Cardiac muscle cell (in vitro differentiated cells and primary cell): Measurements from ENCODE around the gene RALY. TPM values are rescaled to one million over a fixed set of nuclear protein-coding genes. Genes with fewer than 3 reads are reported as not detected.

ENCODE experiments used
- DNase-seq, 2 donors: peaks; one replicate each; pipeline versions ENCODE4 v3.0.0 to v3.0.0-alpha.2; 2010 to 2017; ENCODE audit warnings: low read depth in 1 of 2, low spot score in 1 of 2
- H3K27ac ChIP-seq: fragments of 200-600 bp; sonication (generic); 2 replicates; pipeline ENCODE4 v1.5.1; 2016
- H3K27me3 ChIP-seq: fragments of 200-600 bp; sonication (generic); 2 replicates; pipeline ENCODE4 v1.6.0; 2016; ENCODE audit warnings: control low read depth
- H3K36me3 ChIP-seq: fragments of 200-600 bp; sonication (generic); 2 replicates; pipeline ENCODE4 v1.5.1; 2016; ENCODE audit warnings: control low read depth
- H3K4me1 ChIP-seq: fragments of 200-600 bp; sonication (generic); 2 replicates; pipeline ENCODE4 v1.8.1; 2017; ENCODE audit warnings: low read depth, mild to moderate bottlenecking, mixed run types
- H3K4me3 ChIP-seq: fragments of 200-600 bp; sonication (generic); 2 replicates; pipeline ENCODE4 v1.5.1; 2016; ENCODE audit warnings: mild to moderate bottlenecking
- H3K9me3 ChIP-seq: fragments of 200-600 bp; sonication (generic); 2 replicates; pipeline ENCODE4 v1.5.1; 2017; ENCODE audit warnings: low read depth, mild to moderate bottlenecking, control low read depth
- polyA plus RNA-seq: library from polyadenylated mRNA; unstranded; fragments of >200 nt; fragmentation: Nextera tagmentation; extraction: Ambion mirVana; gene quantifications from 2 replicates; pipeline ENCODE4 v1.2.1, GENCODE V29; 2016
- total RNA-seq: library from RNA; depleted of rRNA; stranded (reverse); fragments of >200 nt; gene quantifications from 2 replicates; pipeline ENCODE4 v1.2.3, GENCODE V29; 2016
- TF ChIP-seq, protein P1 (sequence below): IDR thresholded peaks from 2 replicates; pipeline ENCODE4 v1.5.1; 2012; ENCODE audit warnings: low read depth, mild to moderate bottlenecking, low read length

The RALY gene
- total and polyA plus RNA-seq, 2 experiments from 2014 or later, result 241 to 308 TPM

DNA sequence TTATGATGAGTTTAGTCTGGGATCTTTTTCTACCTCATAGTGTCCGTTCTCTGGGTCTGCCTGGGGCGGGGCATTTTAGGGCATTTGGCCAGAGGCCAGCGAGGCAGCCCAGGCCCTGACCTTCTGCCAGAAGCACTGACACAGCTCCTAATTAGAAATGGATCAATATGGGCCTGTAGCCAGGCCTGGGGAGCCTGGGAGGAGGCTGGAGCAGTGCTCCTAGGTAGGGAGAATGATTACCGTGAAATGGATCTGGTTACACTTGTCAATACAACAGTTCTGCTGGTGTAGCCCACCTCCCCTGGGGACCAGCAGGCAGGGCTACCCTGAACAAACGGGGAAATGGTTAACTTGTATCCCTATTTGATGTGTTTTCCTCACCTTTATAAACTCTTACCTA lies 23.0 kb downstream of the RALY start:
- TF ChIP-seq, protein P1, sequence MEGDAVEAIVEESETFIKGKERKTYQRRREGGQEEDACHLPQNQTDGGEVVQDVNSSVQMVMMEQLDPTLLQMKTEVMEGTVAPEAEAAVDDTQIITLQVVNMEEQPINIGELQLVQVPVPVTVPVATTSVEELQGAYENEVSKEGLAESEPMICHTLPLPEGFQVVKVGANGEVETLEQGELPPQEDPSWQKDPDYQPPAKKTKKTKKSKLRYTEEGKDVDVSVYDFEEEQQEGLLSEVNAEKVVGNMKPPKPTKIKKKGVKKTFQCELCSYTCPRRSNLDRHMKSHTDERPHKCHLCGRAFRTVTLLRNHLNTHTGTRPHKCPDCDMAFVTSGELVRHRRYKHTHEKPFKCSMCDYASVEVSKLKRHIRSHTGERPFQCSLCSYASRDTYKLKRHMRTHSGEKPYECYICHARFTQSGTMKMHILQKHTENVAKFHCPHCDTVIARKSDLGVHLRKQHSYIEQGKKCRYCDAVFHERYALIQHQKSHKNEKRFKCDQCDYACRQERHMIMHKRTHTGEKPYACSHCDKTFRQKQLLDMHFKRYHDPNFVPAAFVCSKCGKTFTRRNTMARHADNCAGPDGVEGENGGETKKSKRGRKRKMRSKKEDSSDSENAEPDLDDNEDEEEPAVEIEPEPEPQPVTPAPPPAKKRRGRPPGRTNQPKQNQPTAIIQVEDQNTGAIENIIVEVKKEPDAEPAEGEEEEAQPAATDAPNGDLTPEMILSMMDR, result no peak
- Histone ChIP-seq H3K9me3 (no peaks in the 10 kb centered on the region), H3K27me3 (no peaks in the 10 kb centered on the region), H3K4me1 (peaks cover 15% of the 10 kb centered on the region), H3K36me3 (no peaks in the 10 kb centered on the region), H3K4me3 (no peak overlapping the region), H3K27ac (no peak overlapping the region)
- no peak for DNase-seq

DNA sequence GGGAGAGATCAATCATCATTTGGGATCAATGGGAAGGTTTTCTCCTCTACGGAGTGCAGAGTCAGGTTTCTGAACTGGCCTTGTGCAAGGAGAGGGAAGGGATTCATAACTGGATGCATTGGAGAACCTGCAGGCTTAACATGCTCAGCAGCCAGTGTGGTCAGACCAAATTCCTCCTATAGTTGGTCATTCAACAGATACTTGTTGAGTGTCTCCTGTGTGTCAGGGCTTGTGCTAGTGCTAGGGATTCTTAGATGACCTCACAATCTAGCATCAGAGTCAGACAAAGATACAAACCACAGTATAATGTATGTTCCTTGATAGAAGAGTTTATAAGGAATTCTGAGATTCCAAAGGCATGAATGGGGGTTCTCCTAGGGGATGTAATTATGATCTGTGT lies 23.9 kb downstream of the RALY start:
- Histone ChIP-seq H3K4me1 (peaks cover 15% of the 10 kb centered on the region), H3K27me3 (no peaks in the 10 kb centered on the region), H3K27ac (no peak overlapping the region), H3K36me3 (no peaks in the 10 kb centered on the region), H3K9me3 (no peaks in the 10 kb centered on the region), H3K4me3 (no peak overlapping the region)
- peak in 1 of 2 donors; percentile 47 for DNase-seq
- TF ChIP-seq, protein P1, result no peak

DNA sequence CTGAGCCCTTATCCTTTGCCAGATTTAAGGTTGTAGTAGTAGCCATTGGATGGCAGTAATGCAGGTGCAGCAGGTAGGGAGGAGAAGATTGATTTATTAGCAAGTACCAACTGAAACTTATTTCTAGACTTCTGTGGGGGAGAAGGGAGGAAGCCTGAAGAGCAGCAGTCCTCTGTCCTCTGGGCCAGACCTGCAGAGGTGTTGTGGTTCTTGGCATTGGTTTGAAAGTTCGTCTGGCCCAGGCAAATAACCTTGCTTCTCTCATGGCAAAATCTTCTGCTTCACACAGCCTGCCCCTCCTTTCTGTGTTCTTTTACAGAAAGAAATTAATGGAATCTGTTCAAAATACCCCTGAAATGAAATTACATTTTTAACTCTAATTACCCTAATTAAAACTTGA lies 24.5 kb downstream of the RALY start:
- DNase-seq, result no peak
- Histone ChIP-seq H3K4me1 (peaks cover 15% of the 10 kb centered on the region), H3K9me3 (no peaks in the 10 kb centered on the region), H3K27ac (peak overlapping the region; percentile 44), H3K27me3 (no peaks in the 10 kb centered on the region), H3K4me3 (no peak overlapping the region), H3K36me3 (no peaks in the 10 kb centered on the region)
- TF ChIP-seq, protein P1, result no peak

DNA sequence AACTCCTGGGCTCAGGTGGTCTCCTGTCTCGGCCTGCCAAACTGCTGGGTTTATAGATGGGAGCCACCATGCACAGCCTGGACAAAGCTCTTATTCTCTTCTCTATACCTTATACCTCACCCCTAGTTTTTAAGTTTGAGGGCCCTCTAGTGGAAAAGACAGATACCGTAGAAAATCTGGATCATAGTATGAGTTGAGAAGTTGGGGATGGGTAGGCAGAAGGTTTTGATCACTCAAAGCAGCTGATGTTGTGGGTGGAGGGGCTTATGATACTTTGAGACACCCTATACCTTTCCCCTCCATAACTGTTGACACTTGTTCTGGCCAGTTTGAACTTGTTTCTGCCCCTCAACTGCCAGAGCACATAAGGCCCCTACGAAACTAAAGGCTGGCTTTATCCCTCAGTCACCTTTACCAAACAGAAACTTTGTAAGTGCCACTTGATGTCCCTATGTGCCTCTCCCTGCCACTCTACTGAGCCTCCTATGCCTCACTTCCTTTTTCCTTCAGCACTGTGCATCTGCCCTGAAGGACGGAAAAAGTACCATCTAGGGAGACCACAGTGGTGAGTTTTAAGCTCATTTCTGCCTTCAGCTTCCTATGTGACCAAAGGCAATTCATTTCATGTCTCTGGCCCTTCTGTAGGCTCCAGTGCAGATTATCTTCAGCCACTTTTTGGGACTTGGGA lies 28.6 kb downstream of the RALY start:
- no peaks in the 10 kb centered on the region for H3K27me3 ChIP-seq
- H3K27ac ChIP-seq, result no peak overlapping the region
- H3K4me3 ChIP-seq, result no peak overlapping the region
- H3K9me3 ChIP-seq, result no peaks in the 10 kb centered on the region
- TF ChIP-seq, protein P1, result peak; percentile 53
- peak; percentile 34 for DNase-seq
- H3K36me3 ChIP-seq, result no peaks in the 10 kb centered on the region
- peaks cover 25% of the 10 kb centered on the region for H3K4me1 ChIP-seq

DNA sequence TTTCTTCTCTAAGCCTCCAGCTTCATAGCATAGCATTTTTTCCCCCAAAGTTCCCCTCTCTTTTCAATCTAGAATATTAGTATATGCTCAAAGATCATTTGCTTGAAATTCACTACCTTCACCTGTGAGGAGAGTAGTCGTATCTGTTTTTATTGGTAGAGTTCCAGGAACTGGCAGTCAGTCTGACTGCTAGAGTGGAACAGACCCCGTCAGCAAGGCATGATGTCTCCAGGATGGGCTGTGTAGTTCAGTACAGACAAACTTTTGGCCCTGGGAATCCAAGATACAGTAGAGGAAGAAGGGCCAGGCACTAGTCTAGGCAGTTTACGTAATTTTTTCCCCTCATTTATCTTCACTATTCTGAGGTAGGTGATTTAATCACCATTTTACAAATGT lies 29.1 kb downstream of the RALY start:
- H3K36me3 ChIP-seq, result no peaks in the 10 kb centered on the region

More for the DNA sequence above, 29.1 kb downstream of the RALY start:
- no peak overlapping the region for H3K27ac ChIP-seq
- no peak for DNase-seq
- no peaks in the 10 kb centered on the region for H3K9me3 ChIP-seq
- H3K27me3 ChIP-seq, result no peaks in the 10 kb centered on the region
- peaks cover 25% of the 10 kb centered on the region for H3K4me1 ChIP-seq
- H3K4me3 ChIP-seq, result no peak overlapping the region
- TF ChIP-seq, protein P1, result no peak
